Type B pancreatic cell (in vitro differentiated cells): ENCODE results near the gene C17orf100. TPM values are rescaled to one million over a fixed set of nuclear protein-coding genes. Genes with fewer than 3 reads are reported as not detected.
A peak's percentile ranks its signal among the peaks of the same experiment; 100 is the strongest.

Experiments
- DNase-seq: peaks from one replicate; pipeline ENCODE4 v3.0.0; 2021; ENCODE audit warnings: mixed read lengths; ENCODE audit not compliant: unreplicated experiment; ENCODE audit errors: extremely low spot score
- H3K27ac Mint-ChIP-seq: 2 replicates; pipeline ENCODE4 v1.8.0; 2021; ENCODE audit warnings: mild to moderate bottlenecking, mixed read lengths
- H3K27me3 Mint-ChIP-seq: 2 replicates; pipeline ENCODE4 v1.8.0; 2021; ENCODE audit warnings: mixed read lengths
- H3K36me3 Mint-ChIP-seq: 2 replicates; pipeline ENCODE4 v1.8.0; 2021; ENCODE audit warnings: mixed read lengths
- H3K4me1 Mint-ChIP-seq: one replicate; pipeline ENCODE4 v1.8.0; 2021; ENCODE audit warnings: mixed read lengths; ENCODE audit not compliant: unreplicated experiment
- H3K4me3 Mint-ChIP-seq: 2 replicates; pipeline ENCODE4 v1.8.0; 2021; ENCODE audit warnings: mild to moderate bottlenecking, mixed read lengths
- H3K9me3 Mint-ChIP-seq: 2 replicates; pipeline ENCODE4 v1.8.0; 2021; ENCODE audit warnings: mixed read lengths
- CTCF ChIP-seq: fragments of 200-600 bp; sonication (generic); conservative IDR thresholded peaks from 2 replicates; pipeline ENCODE4 v1.5.0; 2021; ENCODE audit warnings: antibody characterized with exemption, mild to moderate bottlenecking
- microRNA-seq: library from miRNA; unstranded; fragments of <30 nt; microRNA quantifications from one replicate; pipeline ENCODE4, GENCODE V29; 2020
- total RNA-seq: library from RNA; stranded (reverse); gene quantifications from 2 replicates; pipeline ENCODE4 v1.2.1, GENCODE V29; 2021; ENCODE audit warnings: low replicate concordance

C17orf100 gene
- total RNA-seq, 1 donor from 2014 or later: 4.3 TPM

- Mint-ChIP-seq H3K4me3 (no peak overlapping the region), H3K9me3 (no peaks in the 10 kb centered on the region), H3K4me1 (peaks cover 9% of the 10 kb centered on the region), H3K27me3 (peaks cover 15% of the 10 kb centered on the region), H3K27ac (no peak overlapping the region), H3K36me3 (no peaks in the 10 kb centered on the region)
- DNase-seq: no peak
- TF ChIP-seq CTCF: no peak
Measured at GRCh38 chr17:6698004-6698403, 46.4 kb downstream of the C17orf100 start.

DNA sequence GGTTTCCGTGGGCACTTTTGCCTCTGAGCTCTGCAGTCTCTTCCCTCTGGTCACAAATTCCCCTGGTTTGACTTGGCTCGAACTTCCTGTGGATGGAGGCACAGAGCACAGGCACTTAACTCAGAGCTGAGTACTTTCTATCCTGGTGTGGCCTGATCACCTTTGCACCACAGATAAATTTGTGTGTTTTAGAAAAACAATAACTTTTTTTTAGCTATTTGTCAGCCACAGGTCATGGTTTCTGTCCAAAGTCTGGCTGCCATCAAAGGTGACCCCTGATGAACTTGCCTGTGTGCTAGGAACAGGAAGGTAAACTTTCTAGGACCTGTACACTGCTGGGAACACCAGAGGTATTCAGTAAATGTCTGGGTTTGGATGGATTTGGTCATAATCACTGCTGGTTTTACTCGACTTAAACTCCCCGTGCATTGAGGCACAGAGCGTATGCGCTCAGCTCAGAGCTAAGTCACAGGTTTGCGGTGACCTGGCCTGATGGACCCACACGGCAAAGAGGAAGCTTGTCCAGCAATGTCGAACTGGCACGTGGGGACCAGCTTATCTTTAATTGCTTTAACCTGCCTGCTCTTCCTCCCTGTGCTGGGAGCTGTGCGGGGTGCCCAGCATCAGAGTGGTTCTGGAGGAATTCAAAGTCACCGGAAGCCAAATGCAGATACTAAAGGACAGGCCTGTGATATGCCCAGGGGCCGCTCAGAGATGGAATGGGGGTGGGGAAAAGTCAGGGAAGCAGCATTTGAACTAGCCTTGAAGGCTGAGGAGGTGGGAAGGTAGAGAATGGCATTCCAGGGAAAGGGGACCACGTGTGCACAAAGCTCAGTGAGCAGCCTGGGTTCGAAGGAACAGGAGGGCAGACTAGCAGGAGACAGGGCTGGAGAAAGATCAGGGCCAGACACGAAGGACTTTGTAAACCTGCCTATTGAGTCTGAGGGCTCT, 48.7 kb downstream of the C17orf100 start:
- Mint-ChIP-seq H3K9me3 (no peaks in the 10 kb centered on the region), H3K4me3 (no peak overlapping the region), H3K27me3 (peaks cover 12% of the 10 kb centered on the region), H3K36me3 (no peaks in the 10 kb centered on the region), H3K27ac (peak overlapping the region; percentile 46), H3K4me1 (peaks cover 9% of the 10 kb centered on the region)
- no peak for DNase-seq
- no peak for TF ChIP-seq CTCF

DNA sequence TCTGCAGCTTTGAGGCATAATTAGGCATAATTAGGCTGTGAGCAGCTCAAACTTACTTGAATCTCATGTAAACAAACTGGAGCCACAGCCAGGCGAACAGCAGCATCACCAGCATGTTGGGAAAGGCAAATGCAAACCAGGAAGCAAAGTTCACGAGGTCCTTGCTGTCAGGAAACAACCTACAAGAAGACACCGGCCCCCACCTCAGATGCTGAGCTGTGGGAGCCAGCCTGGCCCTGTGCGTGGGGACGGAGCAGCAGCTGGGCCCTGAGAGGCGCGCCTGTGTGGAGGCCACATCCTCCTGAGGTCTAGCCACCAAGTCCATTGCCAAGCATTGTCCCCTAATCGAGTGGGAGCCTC, 49.4 kb downstream of the C17orf100 start:
- H3K27me3 Mint-ChIP-seq: peaks cover 13% of the 10 kb centered on the region
- H3K36me3 Mint-ChIP-seq: no peaks in the 10 kb centered on the region
- no peak for DNase-seq
- no peaks in the 10 kb centered on the region for H3K9me3 Mint-ChIP-seq
- H3K4me3 Mint-ChIP-seq: no peak overlapping the region
- peaks cover 9% of the 10 kb centered on the region for H3K4me1 Mint-ChIP-seq
- no peak for TF ChIP-seq CTCF
- no peak overlapping the region for H3K27ac Mint-ChIP-seq

DNA sequence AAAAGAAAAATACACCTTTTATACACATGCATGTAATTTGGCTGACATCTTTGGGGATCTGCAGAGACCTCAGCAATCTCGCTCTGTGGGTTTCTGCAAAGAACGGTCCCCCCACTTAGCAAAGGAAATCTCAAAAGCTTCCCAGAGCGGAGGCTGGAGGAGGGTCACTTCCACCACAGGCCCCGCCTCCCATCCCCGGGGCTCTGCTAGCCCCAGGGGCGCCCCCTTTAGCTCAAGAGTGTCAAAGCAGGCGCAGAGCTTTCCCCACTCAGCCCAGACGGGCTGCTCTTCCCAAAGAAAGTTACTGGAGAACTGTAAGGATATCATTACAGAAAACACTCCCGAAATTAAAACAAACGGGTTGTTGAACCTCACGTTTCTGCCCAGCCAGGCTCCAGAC, 50.2 kb downstream of the C17orf100 start:
- DNase-seq: no peak
- no peak overlapping the region for H3K4me3 Mint-ChIP-seq
- no peaks in the 10 kb centered on the region for H3K9me3 Mint-ChIP-seq
- no peak overlapping the region for H3K27ac Mint-ChIP-seq
- H3K36me3 Mint-ChIP-seq: no peaks in the 10 kb centered on the region
- peak; percentile 68 for TF ChIP-seq CTCF
- peaks cover 9% of the 10 kb centered on the region for H3K4me1 Mint-ChIP-seq
- peaks cover 19% of the 10 kb centered on the region for H3K27me3 Mint-ChIP-seq

- H3K36me3 Mint-ChIP-seq: no peaks in the 10 kb centered on the region
- H3K27me3 Mint-ChIP-seq: peaks cover 28% of the 10 kb centered on the region
- H3K27ac Mint-ChIP-seq: no peak overlapping the region
- TF ChIP-seq CTCF: no peak
- no peaks in the 10 kb centered on the region for H3K9me3 Mint-ChIP-seq
- H3K4me3 Mint-ChIP-seq: no peak overlapping the region
- H3K4me1 Mint-ChIP-seq: peaks cover 9% of the 10 kb centered on the region
- DNase-seq: no peak
Measured at GRCh38 chr17:6702567-6703215, 51.1 kb downstream of the C17orf100 start.

Small RNA genes lying within 50 kb of the gene (microRNA-seq; reads per million reads assigned to microRNA genes)
- gene MIR4520-1 (not detected), gene MIR4520-2 (not detected)

Other genes starting within 250 kb of the C17orf100 start
- not detected in 2 replicates for gene AIPL1, start 216.6 kb upstream of the C17orf100 start, total RNA-seq
- gene PIMREG, start 207.3 kb upstream of the C17orf100 start, total RNA-seq: 7.6 and 45.1 TPM in 2 replicates
- gene PITPNM3, start 95.2 kb upstream of the C17orf100 start, total RNA-seq: 4.3 and 7.7 TPM in 2 replicates
- 26.4 and 33.7 TPM in 2 replicates for gene KIAA0753, start 11.1 kb upstream of the C17orf100 start, total RNA-seq
- 83.2 and 90.6 TPM in 2 replicates for gene TXNDC17, start 10.7 kb upstream of the C17orf100 start, total RNA-seq
- gene MED31, start 157 bp upstream of the C17orf100 start, total RNA-seq: 17.6 and 25.3 TPM in 2 replicates
- gene SLC13A5, start 61.6 kb downstream of the C17orf100 start, total RNA-seq: 2.2 and 2.9 TPM in 2 replicates
- gene XAF1, start 104.3 kb downstream of the C17orf100 start, total RNA-seq: 2.1 and 7.8 TPM in 2 replicates
- gene FBXO39, start 124.5 kb downstream of the C17orf100 start, total RNA-seq: 0.26 TPM in 1 of 2 replicates, not detected in the other
- 0.24 and 1.6 TPM in 2 replicates for gene TEKT1, start 180.0 kb downstream of the C17orf100 start, total RNA-seq